AG09319 (cell line): Measurements from ENCODE around the gene LRRC9.

Experiments
- DNase-seq: peaks from one replicate; pipeline ENCODE4 v3.0.0-alpha.2; 2010; ENCODE audit warnings: low read depth; ENCODE audit errors: extremely low read depth
- TF ChIP-seq, protein P1 (sequence below): IDR thresholded peaks from 2 replicates; pipeline ENCODE4 v1.5.1; 2011; ENCODE audit warnings: low read depth, mild to moderate bottlenecking, inconsistent platforms, low read length, moderate library complexity

The LRRC9 gene

DNA sequence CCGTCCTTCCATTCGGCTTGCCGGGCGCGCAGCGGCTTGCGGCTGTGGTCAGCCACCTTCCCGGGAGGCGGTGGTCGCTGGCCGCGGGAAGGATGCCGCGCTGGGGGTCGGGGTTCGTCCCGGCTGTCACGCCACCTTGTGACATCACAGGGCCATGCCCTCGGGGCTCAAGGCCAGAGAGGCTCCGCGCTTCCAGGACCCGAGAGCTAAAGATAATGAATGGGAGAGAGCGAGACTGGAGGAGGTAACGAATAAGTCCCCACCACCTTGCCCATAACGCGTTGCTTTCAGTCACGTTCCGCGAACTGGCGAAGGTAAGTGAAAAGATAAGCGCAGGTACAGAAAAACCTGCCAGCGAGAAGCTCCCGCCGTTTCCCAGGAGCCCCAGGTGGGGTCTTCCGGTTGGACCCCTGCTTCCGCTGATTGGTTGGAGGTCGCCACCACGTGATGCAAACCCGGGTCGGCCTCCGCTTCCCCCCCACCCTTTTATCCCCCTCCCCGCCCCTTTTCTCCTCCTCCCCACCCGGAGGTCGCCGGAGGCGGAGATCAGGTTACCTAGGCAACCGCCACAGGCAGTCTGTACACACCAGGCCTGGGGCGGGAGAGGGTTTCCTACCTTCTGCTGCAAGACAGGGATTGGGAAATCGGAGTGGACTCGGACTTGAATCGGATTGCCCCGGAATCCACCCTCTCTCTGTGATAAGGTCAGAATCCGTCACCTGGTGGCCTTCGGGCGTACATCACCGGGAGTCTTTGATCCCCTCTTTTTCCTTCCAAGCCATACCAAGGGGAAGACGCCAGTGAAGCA is at the start of gene LRRC9:
Gene LRRC9 (plus strand): TSS at position 575 of the 808 bp plus-strand sequence.
- TF ChIP-seq, protein P1, sequence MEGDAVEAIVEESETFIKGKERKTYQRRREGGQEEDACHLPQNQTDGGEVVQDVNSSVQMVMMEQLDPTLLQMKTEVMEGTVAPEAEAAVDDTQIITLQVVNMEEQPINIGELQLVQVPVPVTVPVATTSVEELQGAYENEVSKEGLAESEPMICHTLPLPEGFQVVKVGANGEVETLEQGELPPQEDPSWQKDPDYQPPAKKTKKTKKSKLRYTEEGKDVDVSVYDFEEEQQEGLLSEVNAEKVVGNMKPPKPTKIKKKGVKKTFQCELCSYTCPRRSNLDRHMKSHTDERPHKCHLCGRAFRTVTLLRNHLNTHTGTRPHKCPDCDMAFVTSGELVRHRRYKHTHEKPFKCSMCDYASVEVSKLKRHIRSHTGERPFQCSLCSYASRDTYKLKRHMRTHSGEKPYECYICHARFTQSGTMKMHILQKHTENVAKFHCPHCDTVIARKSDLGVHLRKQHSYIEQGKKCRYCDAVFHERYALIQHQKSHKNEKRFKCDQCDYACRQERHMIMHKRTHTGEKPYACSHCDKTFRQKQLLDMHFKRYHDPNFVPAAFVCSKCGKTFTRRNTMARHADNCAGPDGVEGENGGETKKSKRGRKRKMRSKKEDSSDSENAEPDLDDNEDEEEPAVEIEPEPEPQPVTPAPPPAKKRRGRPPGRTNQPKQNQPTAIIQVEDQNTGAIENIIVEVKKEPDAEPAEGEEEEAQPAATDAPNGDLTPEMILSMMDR: no peak

DNA sequence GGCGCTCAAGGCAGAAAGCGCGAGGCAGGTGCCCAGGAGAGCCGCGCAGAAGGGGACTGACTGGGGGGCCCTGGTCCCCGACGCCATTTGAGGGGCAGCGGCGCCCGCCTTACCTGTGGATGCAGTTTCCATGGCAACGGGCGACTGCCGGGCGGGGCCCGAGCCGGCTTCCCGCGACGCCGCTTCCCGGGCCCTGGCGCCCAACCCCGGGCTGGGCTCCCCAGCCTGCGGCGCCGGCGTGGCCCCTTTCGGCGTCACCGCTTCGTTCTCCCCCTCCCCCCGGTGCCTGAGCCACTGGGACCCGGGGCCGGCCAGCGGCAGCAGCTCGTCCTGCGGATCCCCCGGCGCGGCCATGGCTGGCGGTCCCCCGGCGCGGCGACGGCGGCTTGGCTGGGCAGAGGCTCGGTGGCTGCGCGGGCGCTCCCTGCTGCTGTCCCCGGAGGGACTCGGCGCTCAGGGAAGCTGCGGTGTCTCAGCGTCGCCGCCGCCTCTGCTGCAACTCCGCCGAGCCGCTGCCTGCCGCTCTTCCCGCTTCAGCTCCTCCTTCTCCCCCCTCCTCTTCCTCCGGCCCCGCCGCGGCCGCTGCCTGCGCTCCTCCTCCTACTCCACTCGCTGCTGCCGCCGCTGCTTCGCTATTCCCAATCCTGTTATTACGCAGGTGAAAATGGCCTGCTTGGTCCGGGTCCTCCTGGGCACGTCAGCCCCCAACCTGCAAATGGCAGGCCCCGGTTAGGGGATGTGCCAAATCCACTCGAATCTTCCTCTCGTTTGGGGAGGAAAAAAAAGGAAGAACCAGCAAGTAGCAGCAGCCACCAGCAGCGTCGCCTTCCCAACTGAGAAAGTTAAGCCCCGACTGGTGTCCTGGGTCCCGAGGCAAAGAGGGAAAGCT is 49.4 kb upstream of the LRRC9 start, which contains the start of gene RTN1:
Gene RTN1 (minus strand): TSS at position 500 of the 889 bp plus-strand sequence. CDS start 146 bp downstream, at position 354.
- TF ChIP-seq, protein P1: no peak
- no peak for DNase-seq

More for the DNA sequence above, at the start of gene LRRC9:
- no peak for DNase-seq

DNA sequence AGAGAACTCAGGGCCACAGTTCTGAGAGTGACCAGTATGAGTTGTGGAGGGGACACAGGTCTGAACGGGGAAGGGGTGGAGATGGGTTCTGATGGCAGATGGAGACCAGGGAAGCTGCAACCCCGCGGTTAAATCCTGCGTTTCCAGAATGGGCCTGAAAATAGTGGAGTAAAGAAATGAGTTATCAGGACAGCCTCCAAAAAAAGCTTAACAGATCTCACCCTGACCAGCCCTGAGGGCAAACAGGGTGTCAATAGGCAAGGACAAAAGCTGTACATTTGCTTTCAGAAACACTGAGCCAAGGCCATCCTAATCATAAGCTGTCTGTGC is 48.8 kb upstream of the LRRC9 start:
- TF ChIP-seq, protein P1: no peak
- no peak for DNase-seq

DNA sequence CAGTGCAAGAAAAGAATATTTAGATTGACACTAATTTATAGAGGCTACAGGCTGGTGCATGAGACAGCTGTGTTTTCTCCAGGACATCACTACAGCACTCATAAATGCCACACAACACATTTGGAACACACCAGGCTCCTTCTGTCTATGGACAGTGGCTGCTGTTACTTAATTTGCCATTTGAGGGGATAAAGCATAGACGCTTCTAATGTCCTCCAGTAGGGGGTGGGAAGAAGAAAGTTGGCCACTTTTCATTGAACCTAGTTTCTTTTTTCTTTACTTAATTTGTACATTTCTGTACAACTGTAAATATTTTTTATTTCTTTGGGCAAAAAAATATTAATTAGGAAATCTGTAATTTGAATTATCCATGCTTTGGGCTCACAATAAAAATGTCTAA is 37.0 kb upstream of the LRRC9 start:
- TF ChIP-seq, protein P1: no peak; the same call in 1 of the 2 replicates
- no peak for DNase-seq

DNA sequence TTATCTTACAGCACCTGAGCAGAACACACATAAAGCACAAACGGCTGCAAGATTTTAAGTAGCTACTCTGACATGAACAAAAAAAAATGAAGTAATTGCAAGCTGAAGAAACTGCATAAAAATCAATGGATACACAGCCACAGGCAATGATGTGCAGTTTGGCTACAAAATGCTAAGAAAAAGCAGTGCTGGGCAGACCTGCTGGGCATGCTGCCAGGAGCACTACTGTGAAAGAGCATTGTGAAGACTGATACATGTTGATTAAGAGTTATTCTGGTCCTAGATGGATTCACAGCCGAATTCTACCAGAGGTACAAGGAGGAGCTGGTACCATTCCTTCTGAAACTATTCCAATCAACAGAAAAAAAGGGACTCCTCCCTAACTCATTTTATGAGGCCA is 29.3 kb upstream of the LRRC9 start:
- TF ChIP-seq, protein P1: no peak
- DNase-seq: no peak

DNA sequence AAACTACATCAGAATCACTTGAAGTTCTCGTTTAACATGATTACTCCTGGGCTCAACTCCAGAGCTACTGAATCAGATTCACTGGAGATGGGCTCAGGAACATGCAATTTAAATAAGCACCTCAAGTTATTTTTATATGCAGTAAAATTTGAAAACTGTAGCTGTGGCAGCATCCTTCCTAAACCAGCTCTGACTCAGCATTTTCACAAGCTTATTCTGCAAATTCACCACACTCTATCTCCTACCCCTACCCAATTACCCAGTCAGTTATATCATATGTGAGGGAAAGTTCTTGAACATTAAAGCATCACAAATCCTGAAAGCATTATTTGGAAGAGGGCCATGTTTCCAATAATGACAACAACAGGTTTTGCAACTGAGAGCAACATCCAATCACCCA is 24.2 kb upstream of the LRRC9 start:
- no peak for DNase-seq
- TF ChIP-seq, protein P1: no peak
